GM18511 (cell line): ENCODE data around the gene CSF2RB.

ENCODE experiments used
- ATAC-seq: cut with Tn5 transposase; IDR thresholded peaks from one replicate; pipeline ENCODE4 v1.9.1; 2021; ENCODE audit warnings: mild to moderate bottlenecking, moderate library complexity; ENCODE audit not compliant: unreplicated experiment

The CSF2RB gene

GRCh38 chr22:36918586-36919284 is 5.3 kb downstream of the CSF2RB start:
- ATAC-seq = no peak

- ATAC-seq = no peak
Observed at GRCh38 chr22:36921309-36922104, 8.1 kb downstream of the CSF2RB start.

GRCh38 chr22:36922105-36922608 is 8.7 kb downstream of the CSF2RB start:
- ATAC-seq = no peak

GRCh38 chr22:36922711-36923110 is 9.3 kb downstream of the CSF2RB start:
- ATAC-seq = no peak

- ATAC-seq = no peak
Observed at GRCh38 chr22:36923131-36923788, 9.8 kb downstream of the CSF2RB start.

GRCh38 chr22:36924151-36924698 is 10.8 kb downstream of the CSF2RB start:
- no peak for ATAC-seq

- ATAC-seq = no peak
Observed at GRCh38 chr22:36925388-36926290, 12.2 kb downstream of the CSF2RB start.

- ATAC-seq = no peak
Observed at GRCh38 chr22:36926309-36926708, 12.9 kb downstream of the CSF2RB start.

- no peak for ATAC-seq
Observed at GRCh38 chr22:36926721-36927435, 13.4 kb downstream of the CSF2RB start.

- ATAC-seq = no peak
Observed at GRCh38 chr22:36927671-36928070, 14.2 kb downstream of the CSF2RB start.

- no peak for ATAC-seq
Observed at GRCh38 chr22:36928196-36928595, 14.8 kb downstream of the CSF2RB start.

- no peak for ATAC-seq
Observed at GRCh38 chr22:36928786-36929535, 15.5 kb downstream of the CSF2RB start.

- ATAC-seq = no peak
Observed at GRCh38 chr22:36929621-36930020, 16.2 kb downstream of the CSF2RB start.

- no peak for ATAC-seq
Observed at GRCh38 chr22:36930041-36930935, 16.9 kb downstream of the CSF2RB start.

GRCh38 chr22:36931446-36931845 is 18.0 kb downstream of the CSF2RB start:
- ATAC-seq = no peak

- ATAC-seq = no peak
Observed at GRCh38 chr22:36933629-36934417, 20.4 kb downstream of the CSF2RB start.
